ENCODE results near the gene CBR1.

CBR1 gene

GRCh38 chr21:36053715-36054062 lies 16.1 kb upstream of the CBR1 start:
- Histone ChIP-seq H2AFZ (ENCODE audit: low read depth, low read length, severe bottlenecking) (no peak overlapping the region), H3K9ac (ENCODE audit: low read length) (no peak overlapping the region), H3K36me3 (ENCODE audit: low read length) (peaks cover 11% of the 10 kb centered on the region; the same call in 1 of the 2 replicates), H3K27me3 (ENCODE audit: low read length) (no peaks in the 10 kb centered on the region), H3K9me3 (ENCODE audit: insufficient read depth, low read length) (no peaks in the 10 kb centered on the region), H3K79me2 (ENCODE audit: insufficient read depth, low read length) (no peaks in the 10 kb centered on the region), H4K20me1 (ENCODE audit: low read depth, low read length) (no peaks in the 10 kb centered on the region), H3K4me3 (ENCODE audit: insufficient read depth, low read length, poor library complexity, severe bottlenecking) (no peak overlapping the region), H3K9me2 (replicated peaks; ENCODE audit: insufficient read depth, low read length) (no peaks in the 10 kb centered on the region), H3K4me2 (ENCODE audit: low read depth, low read length, poor library complexity, severe bottlenecking) (no peak overlapping the region), H3K27ac (ENCODE audit: low read depth, low read length) (no peak overlapping the region), H3F3A (ENCODE audit: insufficient read depth) (no peaks in the 10 kb centered on the region)
- TF ChIP-seq EZH2phosphoT487 (conservative IDR thresholded peaks at IDR 0.05; ENCODE audit: low read length) = no peak
- TF ChIP-seq CTCF (IDR thresholded peaks at IDR 0.05; ENCODE audit: insufficient read depth, low read length, poor library complexity, severe bottlenecking) = no peak

- no peaks in the 10 kb centered on the region for H3K9me3 ChIP-seq (ENCODE audit: insufficient read depth, low read length)
- no peaks in the 10 kb centered on the region for H4K20me1 ChIP-seq (ENCODE audit: low read depth, low read length)
- H3K9me2 ChIP-seq (replicated peaks; ENCODE audit: insufficient read depth, low read length) = no peaks in the 10 kb centered on the region
- no peaks in the 10 kb centered on the region for H3K27me3 ChIP-seq (ENCODE audit: low read length)
- peaks cover 11% of the 10 kb centered on the region; the same call in 1 of the 2 replicates for H3K36me3 ChIP-seq (ENCODE audit: low read length)
- no peak overlapping the region for H3K4me2 ChIP-seq (ENCODE audit: low read depth, low read length, poor library complexity, severe bottlenecking)
- no peak overlapping the region for H3K27ac ChIP-seq (ENCODE audit: low read depth, low read length)
- H3K4me3 ChIP-seq (ENCODE audit: insufficient read depth, low read length, poor library complexity, severe bottlenecking) = no peak overlapping the region
- H3F3A ChIP-seq (ENCODE audit: insufficient read depth) = no peaks in the 10 kb centered on the region
- TF ChIP-seq EZH2phosphoT487 (conservative IDR thresholded peaks at IDR 0.05; ENCODE audit: low read length) = no peak
- TF ChIP-seq CTCF (IDR thresholded peaks at IDR 0.05; ENCODE audit: insufficient read depth, low read length, poor library complexity, severe bottlenecking) = no peak
- peaks cover 5% of the 10 kb centered on the region; the same call in 1 of the 2 replicates for H3K79me2 ChIP-seq (ENCODE audit: insufficient read depth, low read length)
- no peak overlapping the region for H3K9ac ChIP-seq (ENCODE audit: low read length)
- H2AFZ ChIP-seq (ENCODE audit: low read depth, low read length, severe bottlenecking) = no peak overlapping the region
Measured at GRCh38 chr21:36055551-36055950, 14.3 kb upstream of the CBR1 start.

- Histone ChIP-seq H3F3A (ENCODE audit: insufficient read depth) (no peaks in the 10 kb centered on the region), H3K36me3 (ENCODE audit: low read length) (peaks cover 11% of the 10 kb centered on the region; the same call in 1 of the 2 replicates), H3K79me2 (ENCODE audit: insufficient read depth, low read length) (peaks cover 5% of the 10 kb centered on the region; the same call in 1 of the 2 replicates), H2AFZ (ENCODE audit: low read depth, low read length, severe bottlenecking) (peak overlapping the region; percentile 88), H3K4me3 (ENCODE audit: insufficient read depth, low read length, poor library complexity, severe bottlenecking) (peak overlapping the region; percentile 88), H4K20me1 (ENCODE audit: low read depth, low read length) (no peaks in the 10 kb centered on the region), H3K9ac (ENCODE audit: low read length) (peak overlapping the region; percentile 75), H3K27me3 (ENCODE audit: low read length) (no peaks in the 10 kb centered on the region), H3K27ac (ENCODE audit: low read depth, low read length) (peak overlapping the region; percentile 88), H3K9me3 (ENCODE audit: insufficient read depth, low read length) (no peaks in the 10 kb centered on the region), H3K9me2 (replicated peaks; ENCODE audit: insufficient read depth, low read length) (no peaks in the 10 kb centered on the region), H3K4me2 (ENCODE audit: low read depth, low read length, poor library complexity, severe bottlenecking) (peak overlapping the region; percentile 86)
- TF ChIP-seq EZH2phosphoT487 (conservative IDR thresholded peaks at IDR 0.05; ENCODE audit: low read length) (no peak), CTCF (IDR thresholded peaks at IDR 0.05; ENCODE audit: insufficient read depth, low read length, poor library complexity, severe bottlenecking) (no peak)
Measured at GRCh38 chr21:36059823-36060158, 10.0 kb upstream of the CBR1 start.

Data from SU-DHL-6 (cell line).